Frontal cortex (tissue), 4 donors: ENCODE measurements around the gene DAZAP2. TPM values are rescaled to one million over a fixed set of nuclear protein-coding genes. Genes with fewer than 3 reads are reported as not detected.
"Not testable (repeated sequence)": the region's sequence is repeated elsewhere in the genome, so short reads cannot be mapped to it uniquely, and the experiment has no call there.

Experiments used
- DNase-seq, 2 donors: peaks; one replicate each; pipeline ENCODE4 v3.0.0; 2012; ENCODE audit warnings: low spot score in 2 of 2
- FAIRE-seq: peaks from 2 replicates; lab custom pipeline; 2012; peaks lifted over from hg19 to GRCh38; lab: Jason Lieb, UNC
- total RNA-seq: library from RNA; depleted of rRNA; stranded (reverse); fragments of >200 nt; gene quantifications from one replicate; pipeline ENCODE4 v1.2.3, GENCODE V29; 2014
- donor health status: control.
- donor health status: control.
- donor health status: control.

DAZAP2 gene
- total RNA-seq, 1 donor from 2014 or later: 34.2 TPM

- FAIRE-seq (no peak), DNase-seq (no peak)
Observed at GRCh38 chr12:51245476-51246253, 7.0 kb downstream of the DAZAP2 start.

- FAIRE-seq: no peak
- no peak for DNase-seq
Observed at GRCh38 chr12:51246254-51246853, 7.7 kb downstream of the DAZAP2 start.

DNA sequence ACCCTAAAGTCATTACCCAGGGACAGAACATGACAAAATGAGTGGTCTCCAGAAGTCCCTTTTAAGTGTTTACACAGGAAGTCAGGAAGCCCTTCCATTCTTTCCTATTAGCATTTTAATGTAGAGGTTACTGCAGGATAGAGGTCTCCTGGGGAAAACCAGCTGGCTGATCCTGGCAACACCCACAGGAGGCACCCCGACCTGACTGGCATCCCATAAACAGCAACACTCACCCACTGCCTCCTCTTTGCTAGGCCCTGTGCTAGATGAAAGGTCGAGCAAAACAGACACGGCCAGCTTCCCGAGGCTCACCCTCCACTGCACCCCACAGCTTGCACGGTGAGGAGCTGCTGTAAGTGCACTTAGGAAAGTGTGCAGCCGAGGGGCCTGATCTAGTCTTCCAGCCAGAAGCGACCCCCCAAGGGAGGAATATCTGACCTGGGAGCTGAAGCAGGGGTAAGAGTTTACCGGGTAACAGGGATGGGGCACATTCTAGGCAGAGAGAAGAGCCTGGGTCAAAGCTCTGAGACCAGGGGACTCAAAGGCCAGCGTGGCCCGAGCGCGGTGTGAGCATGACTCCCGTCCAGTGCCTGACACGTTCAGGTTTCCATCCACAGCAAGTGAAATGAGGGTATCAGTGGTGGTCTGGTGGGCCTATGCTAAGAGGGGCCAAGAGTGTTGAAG, 9.0 kb downstream of the DAZAP2 start:
- DNase-seq (no peak), FAIRE-seq (no peak)

- no peak for FAIRE-seq
- no peak for DNase-seq
Observed at GRCh38 chr12:51253276-51253675, 14.7 kb downstream of the DAZAP2 start.

DNA sequence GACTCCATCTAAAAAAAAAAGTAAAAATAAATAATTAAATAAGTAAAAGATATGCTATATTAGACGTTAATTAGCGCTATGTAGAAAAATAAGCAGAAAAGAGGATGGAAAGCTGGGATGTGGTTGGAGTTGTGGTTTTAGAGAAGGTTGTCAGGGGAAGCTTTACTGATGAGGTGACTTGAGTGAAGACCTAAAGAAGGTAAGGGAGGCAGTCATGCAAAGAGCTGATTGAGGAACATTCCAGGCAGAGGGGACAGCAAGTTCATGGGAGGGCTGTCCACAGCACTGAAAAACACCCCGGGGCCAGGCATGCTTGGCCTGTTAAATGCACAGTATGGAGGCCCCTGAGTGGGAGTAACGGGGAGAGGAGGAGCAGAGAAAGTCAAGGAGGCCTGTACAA, 15.9 kb downstream of the DAZAP2 start:
- FAIRE-seq: no peak
- no peak for DNase-seq

DNA sequence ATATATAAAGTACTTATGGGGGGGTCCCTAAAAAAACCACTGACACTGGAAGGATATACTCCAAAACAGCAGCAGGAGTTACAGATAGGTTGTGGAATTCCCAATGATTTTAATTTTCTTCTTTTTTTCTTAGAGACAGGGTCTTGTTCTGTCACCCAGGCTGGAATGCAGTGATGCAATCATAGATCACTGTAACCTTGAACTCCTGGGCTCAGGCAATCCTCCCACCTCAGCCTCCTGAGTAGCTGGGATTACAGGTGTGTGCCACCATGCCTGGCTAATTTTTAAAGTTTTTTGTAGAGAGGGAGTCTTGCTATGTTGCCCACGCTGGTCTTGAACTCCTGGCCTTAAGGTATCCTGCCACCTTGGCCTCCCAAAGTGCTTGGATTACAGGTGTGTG, 21.0 kb downstream of the DAZAP2 start:
- not testable (repeated sequence) for FAIRE-seq

GRCh38 chr12:51262758-51263177, 24.1 kb downstream of the DAZAP2 start:
- FAIRE-seq (no peak), DNase-seq (no peak)

More for the DNA sequence above, 21.0 kb downstream of the DAZAP2 start:
- not testable (repeated sequence) for DNase-seq

GRCh38 chr12:51263341-51263740, 24.7 kb downstream of the DAZAP2 start:
- FAIRE-seq (no peak), DNase-seq (no peak)

GRCh38 chr12:51264297-51264696, 25.7 kb downstream of the DAZAP2 start:
- FAIRE-seq: no peak

DNA sequence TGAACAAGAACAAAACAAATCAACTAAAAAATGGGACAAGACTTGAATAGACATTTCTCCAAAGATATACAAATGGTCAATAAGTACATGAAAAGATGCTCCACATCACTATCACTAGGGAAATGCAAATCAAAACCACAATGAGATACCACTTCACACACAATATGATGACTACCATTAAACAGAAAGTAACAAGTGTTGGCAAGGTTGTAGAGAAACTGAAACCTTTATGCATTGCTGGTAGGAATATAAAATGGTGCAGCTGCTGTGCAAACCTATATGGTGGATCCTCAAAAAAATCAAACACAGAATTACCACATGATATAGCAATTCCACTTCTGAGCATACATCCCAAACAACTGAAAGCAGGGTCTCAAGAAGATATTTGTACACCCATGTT, 26.4 kb downstream of the DAZAP2 start:
- FAIRE-seq (no peak), DNase-seq (no peak)

More at GRCh38 chr12:51264297-51264696, 25.7 kb downstream of the DAZAP2 start:
- DNase-seq: no peak

DNA sequence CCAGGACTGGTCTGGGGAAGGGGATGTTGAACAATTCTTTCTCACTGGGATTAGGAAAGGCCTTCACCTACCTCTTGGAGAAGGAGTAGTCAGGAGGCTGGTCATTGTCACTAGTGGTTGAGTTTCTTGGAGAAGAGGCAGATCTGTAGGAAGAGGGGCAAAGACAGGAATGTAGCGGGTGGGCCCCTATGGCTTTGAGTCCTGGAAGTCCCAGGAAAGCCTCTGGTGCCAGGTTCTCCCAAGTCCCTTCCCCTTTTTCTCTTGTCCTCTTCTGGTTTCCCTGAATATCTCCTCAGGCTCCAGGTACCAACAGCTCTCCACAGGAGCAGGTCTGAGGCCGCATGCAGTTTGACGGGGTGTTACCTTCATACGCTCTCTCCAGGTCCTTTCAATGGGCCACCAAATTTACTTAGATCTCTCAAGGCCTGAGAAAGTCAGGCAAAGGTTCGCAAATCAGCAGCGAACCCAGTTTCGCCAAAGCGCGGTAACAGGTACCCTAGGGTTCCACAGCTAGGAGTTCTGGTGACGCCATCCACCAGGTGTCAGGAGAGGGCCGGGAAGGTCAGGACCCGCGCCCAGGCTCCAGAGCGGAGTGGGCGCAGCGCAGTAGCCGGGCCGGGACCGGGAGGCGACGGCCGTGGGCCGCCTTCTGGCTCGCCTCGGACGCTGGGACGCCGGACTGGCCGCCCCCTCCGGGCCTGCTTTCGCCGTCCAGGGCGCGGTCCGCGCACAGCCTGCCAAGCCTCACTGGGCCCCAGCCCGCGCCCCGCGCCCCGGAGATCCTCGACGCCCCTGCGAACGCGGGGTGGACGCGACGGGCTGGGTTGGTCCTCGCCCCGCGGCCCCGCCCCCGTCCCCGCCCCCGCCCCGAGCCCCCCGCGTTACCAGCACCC, 30.8 kb downstream of the DAZAP2 start:
- peak; percentile 36 to 48 for DNase-seq
- FAIRE-seq: no peak

DNA sequence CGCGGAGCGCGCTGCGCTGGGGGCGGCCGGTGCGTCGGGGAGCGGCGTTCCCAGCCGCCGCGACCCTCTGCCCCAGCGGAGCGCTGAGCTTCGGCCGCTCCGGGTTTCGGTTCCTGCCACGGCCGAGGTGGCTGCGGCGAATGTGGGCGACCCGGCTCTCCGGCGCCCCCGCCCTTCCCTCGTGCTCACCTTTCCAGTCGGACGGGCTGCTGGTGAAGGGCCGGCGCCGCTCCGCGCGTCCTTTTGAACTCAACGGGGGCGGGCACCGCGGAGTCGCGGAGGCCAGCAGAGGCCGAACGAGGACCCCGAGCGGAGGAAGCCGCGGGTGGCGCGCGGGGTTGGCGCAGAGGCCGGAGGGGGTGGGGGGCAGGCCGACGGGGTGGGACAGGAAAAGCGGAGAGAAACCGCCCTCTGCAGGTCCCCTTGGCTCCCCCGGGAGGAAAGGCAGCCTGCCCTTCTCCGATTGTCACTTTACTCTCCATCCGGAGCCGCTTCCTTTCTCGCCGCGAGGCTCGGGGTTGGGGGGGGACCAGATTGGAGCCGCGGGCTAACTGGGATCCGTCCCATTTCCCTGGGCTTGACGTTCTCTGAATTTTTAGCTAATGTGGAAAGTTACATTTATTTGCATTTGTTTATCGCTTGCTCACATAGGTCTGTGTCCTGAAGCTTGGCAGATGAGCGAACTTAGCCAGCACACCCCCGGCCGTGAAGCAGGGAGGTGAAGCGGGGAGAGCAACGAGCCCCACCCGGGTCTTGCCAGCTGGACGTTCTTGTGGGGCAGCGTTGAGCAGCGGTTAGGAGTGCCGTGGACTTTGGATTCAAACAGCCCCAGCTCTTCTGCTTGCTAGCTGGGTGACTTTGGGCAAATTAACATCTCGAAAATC, 31.7 kb downstream of the DAZAP2 start, which contains the start of gene SMAGP:
TSS of gene SMAGP (minus strand) at position 349 of the 884 bp plus-strand sequence. CDS start 1,137 bp downstream, outside the sequence.
- FAIRE-seq: no peak
- peak; percentile 42 to 46 for DNase-seq

GRCh38 chr12:51270951-51271518, 32.4 kb downstream of the DAZAP2 start:
- FAIRE-seq (no peak), DNase-seq (peak in 1 of 2 donors; percentile 29)

GRCh38 chr12:51272810-51273209, 34.2 kb downstream of the DAZAP2 start:
- not testable (repeated sequence) for FAIRE-seq

GRCh38 chr12:51275088-51275487, 36.5 kb downstream of the DAZAP2 start:
- DNase-seq (no peak), FAIRE-seq (no peak)

More at GRCh38 chr12:51272810-51273209, 34.2 kb downstream of the DAZAP2 start:
- not testable (repeated sequence) for DNase-seq

GRCh38 chr12:51281202-51281924, 42.7 kb downstream of the DAZAP2 start:
- DNase-seq (no peak), FAIRE-seq (no peak)

- no peak for FAIRE-seq
- DNase-seq: no peak
Observed at GRCh38 chr12:51285843-51286242, 47.2 kb downstream of the DAZAP2 start.
